HL-60 (cell line): ENCODE measurements around the gene EHBP1.

Experiments used
- DNase-seq, 2 experiments: peaks; one replicate each; pipeline ENCODE4 v3.0.0-alpha.2; 2010 to 2020; ENCODE audit warnings: low read depth in 1 of 2, low spot score in 1 of 2
- H3K27ac ChIP-seq: fragments of 250-450 bp; sonication (Bioruptor Pico); replicated peaks from 2 replicates; pipeline ENCODE4 v1.5.1; 2020; ENCODE audit warnings: mild to moderate bottlenecking, moderate library complexity
- H3K27me3 ChIP-seq: fragments of 250-450 bp; sonication (Bioruptor Pico); 2 replicates; pipeline ENCODE4 v1.5.1; 2021; ENCODE audit warnings: mild to moderate bottlenecking, moderate library complexity; ENCODE audit not compliant: insufficient read depth, poor library complexity, severe bottlenecking
- H3K4me3 ChIP-seq: replicated peaks from 2 replicates; pipeline ENCODE4 v1.5.1; 2011; ENCODE audit warnings: mild to moderate bottlenecking, control low read depth, low read length; ENCODE audit not compliant: insufficient read depth
- GABPA ChIP-seq: IDR thresholded peaks from 2 replicates; pipeline ENCODE4 v1.6.1; 2012; ENCODE audit warnings: low read depth
- POLR2AphosphoS5 ChIP-seq: IDR thresholded peaks from 2 replicates; pipeline ENCODE4 v1.6.1; 2012; ENCODE audit warnings: low read depth
- SPI1 ChIP-seq: IDR thresholded peaks from 2 replicates; pipeline ENCODE4 v1.6.1; 2012; ENCODE audit warnings: low read depth, mild to moderate bottlenecking, borderline replicate concordance
- TF ChIP-seq, protein P1 (sequence below): IDR thresholded peaks from 2 replicates; pipeline ENCODE4 v1.6.1; 2012; ENCODE audit warnings: low read depth; ENCODE audit not compliant: insufficient replicate concordance
- TF ChIP-seq, protein P2 (sequence below): IDR thresholded peaks from one replicate; pipeline ENCODE4 v1.5.1; 2011; ENCODE audit warnings: low read length, control low read depth, inconsistent platforms; ENCODE audit not compliant: insufficient read depth

EHBP1 gene

DNA sequence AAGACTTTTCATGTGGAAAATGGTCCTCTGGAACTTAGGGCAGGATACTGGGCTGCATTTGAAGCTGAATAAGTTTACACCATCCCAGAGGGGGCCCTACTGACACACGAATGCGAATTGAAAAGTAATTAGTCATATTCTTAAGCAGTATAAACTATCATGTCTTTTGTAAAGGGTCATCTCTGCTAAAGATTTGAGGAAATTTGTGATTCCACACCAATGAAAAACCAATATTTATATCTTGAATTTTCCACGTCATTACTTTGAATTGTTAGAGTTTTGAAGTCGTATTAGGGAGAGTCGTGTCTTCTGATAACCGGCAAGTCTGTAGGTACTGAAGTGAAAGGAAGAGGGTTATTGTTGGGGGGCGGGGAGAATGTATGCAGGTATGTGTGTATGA lies 341.0 kb downstream of the EHBP1 start:
- DNase-seq, result no peak
- peaks cover 28% of the 10 kb centered on the region for H3K27me3 ChIP-seq
- H3K4me3 ChIP-seq, result no peak overlapping the region

DNA sequence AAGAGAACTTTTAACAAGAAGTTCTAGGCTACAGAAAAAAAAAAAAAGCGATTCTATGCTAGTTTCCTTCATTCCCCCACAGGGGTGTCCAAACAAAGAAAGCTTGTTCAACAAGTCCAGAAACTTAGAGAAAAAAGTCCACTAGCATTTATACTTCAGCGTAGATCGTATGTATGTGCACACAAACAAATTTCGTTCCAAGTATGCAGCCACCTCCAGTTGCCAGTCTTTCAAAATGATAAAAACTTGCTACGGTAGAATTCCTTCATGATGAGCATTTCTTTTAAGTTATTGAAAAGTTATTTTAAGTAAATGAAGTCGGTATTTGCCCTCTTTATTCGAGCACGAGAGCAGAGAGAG lies 341.4 kb downstream of the EHBP1 start:
- no peak overlapping the region for H3K4me3 ChIP-seq
- peaks cover 28% of the 10 kb centered on the region for H3K27me3 ChIP-seq
- DNase-seq, result no peak
- H3K27ac ChIP-seq, result no peak overlapping the region
- TF ChIP-seq, protein P1, sequence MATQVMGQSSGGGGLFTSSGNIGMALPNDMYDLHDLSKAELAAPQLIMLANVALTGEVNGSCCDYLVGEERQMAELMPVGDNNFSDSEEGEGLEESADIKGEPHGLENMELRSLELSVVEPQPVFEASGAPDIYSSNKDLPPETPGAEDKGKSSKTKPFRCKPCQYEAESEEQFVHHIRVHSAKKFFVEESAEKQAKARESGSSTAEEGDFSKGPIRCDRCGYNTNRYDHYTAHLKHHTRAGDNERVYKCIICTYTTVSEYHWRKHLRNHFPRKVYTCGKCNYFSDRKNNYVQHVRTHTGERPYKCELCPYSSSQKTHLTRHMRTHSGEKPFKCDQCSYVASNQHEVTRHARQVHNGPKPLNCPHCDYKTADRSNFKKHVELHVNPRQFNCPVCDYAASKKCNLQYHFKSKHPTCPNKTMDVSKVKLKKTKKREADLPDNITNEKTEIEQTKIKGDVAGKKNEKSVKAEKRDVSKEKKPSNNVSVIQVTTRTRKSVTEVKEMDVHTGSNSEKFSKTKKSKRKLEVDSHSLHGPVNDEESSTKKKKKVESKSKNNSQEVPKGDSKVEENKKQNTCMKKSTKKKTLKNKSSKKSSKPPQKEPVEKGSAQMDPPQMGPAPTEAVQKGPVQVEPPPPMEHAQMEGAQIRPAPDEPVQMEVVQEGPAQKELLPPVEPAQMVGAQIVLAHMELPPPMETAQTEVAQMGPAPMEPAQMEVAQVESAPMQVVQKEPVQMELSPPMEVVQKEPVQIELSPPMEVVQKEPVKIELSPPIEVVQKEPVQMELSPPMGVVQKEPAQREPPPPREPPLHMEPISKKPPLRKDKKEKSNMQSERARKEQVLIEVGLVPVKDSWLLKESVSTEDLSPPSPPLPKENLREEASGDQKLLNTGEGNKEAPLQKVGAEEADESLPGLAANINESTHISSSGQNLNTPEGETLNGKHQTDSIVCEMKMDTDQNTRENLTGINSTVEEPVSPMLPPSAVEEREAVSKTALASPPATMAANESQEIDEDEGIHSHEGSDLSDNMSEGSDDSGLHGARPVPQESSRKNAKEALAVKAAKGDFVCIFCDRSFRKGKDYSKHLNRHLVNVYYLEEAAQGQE, result no peak
- TF ChIP-seq GABPA (no peak), SPI1 (no peak), POLR2AphosphoS5 (no peak)
- TF ChIP-seq, protein P2, sequence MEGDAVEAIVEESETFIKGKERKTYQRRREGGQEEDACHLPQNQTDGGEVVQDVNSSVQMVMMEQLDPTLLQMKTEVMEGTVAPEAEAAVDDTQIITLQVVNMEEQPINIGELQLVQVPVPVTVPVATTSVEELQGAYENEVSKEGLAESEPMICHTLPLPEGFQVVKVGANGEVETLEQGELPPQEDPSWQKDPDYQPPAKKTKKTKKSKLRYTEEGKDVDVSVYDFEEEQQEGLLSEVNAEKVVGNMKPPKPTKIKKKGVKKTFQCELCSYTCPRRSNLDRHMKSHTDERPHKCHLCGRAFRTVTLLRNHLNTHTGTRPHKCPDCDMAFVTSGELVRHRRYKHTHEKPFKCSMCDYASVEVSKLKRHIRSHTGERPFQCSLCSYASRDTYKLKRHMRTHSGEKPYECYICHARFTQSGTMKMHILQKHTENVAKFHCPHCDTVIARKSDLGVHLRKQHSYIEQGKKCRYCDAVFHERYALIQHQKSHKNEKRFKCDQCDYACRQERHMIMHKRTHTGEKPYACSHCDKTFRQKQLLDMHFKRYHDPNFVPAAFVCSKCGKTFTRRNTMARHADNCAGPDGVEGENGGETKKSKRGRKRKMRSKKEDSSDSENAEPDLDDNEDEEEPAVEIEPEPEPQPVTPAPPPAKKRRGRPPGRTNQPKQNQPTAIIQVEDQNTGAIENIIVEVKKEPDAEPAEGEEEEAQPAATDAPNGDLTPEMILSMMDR, result no peak

More for the DNA sequence above, 341.0 kb downstream of the EHBP1 start:
- TF ChIP-seq POLR2AphosphoS5, result no peak
- TF ChIP-seq GABPA, result no peak
- no peak for TF ChIP-seq SPI1
- TF ChIP-seq, protein P1, result no peak
- TF ChIP-seq, protein P2, result no peak
- no peak overlapping the region for H3K27ac ChIP-seq

DNA sequence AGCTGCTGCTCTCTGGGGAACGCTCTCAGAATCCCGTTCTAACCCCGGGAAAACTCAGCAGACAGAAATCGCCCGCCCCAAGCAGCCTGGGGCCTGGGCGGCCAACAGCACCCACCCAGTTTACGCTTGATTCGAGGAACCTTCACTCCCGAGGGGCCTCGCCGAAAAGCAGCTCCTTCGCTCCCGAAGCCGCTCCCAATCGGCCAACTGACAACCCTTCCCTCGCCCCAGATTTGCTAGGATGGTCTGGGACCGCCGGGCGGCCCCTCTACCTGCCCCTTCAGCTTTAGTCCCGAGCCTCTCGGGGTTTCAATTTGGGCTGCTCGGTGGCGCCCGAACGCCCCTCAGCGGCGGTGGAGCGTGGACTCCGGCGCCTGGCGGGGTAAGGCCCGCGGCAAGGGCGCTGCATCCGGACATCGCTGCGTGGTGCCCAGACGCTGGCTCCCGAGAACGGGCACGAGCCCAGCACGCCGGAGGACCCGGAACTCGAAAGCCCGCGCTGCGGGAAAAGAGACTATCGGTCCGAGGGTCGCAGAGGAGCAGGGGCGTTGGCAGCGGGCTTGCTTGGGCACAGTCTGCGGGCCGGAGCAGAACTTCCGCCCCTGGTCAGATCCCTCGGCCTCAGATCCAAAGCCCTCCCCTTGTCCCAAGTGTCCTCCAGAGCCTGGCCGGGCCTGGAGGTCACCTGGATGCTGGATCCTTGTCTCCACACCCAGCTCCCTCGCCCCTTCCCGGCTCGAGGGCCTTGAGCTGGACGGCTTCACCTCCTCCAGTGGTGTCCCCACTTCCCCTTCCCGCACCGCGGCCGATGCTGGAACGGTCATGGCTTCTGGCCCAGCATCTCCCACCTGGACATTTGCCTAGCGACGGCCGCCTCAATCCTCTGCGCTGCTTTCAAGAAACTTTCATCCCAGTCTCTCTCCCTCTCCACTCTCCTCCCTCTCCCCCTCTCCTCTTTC lies 342.1 kb downstream of the EHBP1 start:
- TF ChIP-seq SPI1, result peak; percentile 41; the same call in 1 of the 2 replicates
- TF ChIP-seq, protein P2, result no peak
- no peak for DNase-seq
- Histone ChIP-seq H3K4me3 (no peak overlapping the region; the same call in 1 of the 2 replicates), H3K27me3 (peaks cover 28% of the 10 kb centered on the region), H3K27ac (no peak overlapping the region)
